Neuron (in vitro differentiated cells): ENCODE data around the gene STOX1.
"Not testable (repeated sequence)": the region's sequence is repeated elsewhere in the genome, so short reads cannot be mapped to it uniquely, and the experiment has no call there.

ENCODE experiments used
- H2AFZ ChIP-seq: one replicate; pipeline ENCODE4 v1.6.1; 2013; ENCODE audit warnings: low read depth, mild to moderate bottlenecking, inconsistent platforms, low read length, moderate library complexity
- H3K27me3 ChIP-seq: one replicate; pipeline ENCODE4 v1.6.1; 2013; ENCODE audit warnings: low read length; ENCODE audit not compliant: insufficient read depth
- H3K36me3 ChIP-seq: one replicate; pipeline ENCODE4 v1.6.1; 2013; ENCODE audit warnings: low read length; ENCODE audit not compliant: insufficient read depth
- H3K4me1 ChIP-seq: one replicate; pipeline ENCODE4 v1.6.1; 2013; ENCODE audit warnings: low read length; ENCODE audit not compliant: insufficient read depth
- H3K4me3 ChIP-seq: 2 replicates; pipeline ENCODE4 v1.5.1; 2013; ENCODE audit warnings: mild to moderate bottlenecking, low read length, moderate library complexity
- H3K9me3 ChIP-seq: one replicate; pipeline ENCODE4 v1.6.1; 2013; ENCODE audit warnings: low read length

Gene STOX1

GRCh38 chr10:68811314-68812009 lies 15.9 kb upstream of the STOX1 start:
- no peak overlapping the region for H2AFZ ChIP-seq
- peaks cover 11% of the 10 kb centered on the region for H3K4me1 ChIP-seq
- H3K36me3 ChIP-seq = no peaks in the 10 kb centered on the region
- H3K27me3 ChIP-seq = no peaks in the 10 kb centered on the region
- no peak overlapping the region for H3K4me3 ChIP-seq
- H3K9me3 ChIP-seq = no peaks in the 10 kb centered on the region

DNA sequence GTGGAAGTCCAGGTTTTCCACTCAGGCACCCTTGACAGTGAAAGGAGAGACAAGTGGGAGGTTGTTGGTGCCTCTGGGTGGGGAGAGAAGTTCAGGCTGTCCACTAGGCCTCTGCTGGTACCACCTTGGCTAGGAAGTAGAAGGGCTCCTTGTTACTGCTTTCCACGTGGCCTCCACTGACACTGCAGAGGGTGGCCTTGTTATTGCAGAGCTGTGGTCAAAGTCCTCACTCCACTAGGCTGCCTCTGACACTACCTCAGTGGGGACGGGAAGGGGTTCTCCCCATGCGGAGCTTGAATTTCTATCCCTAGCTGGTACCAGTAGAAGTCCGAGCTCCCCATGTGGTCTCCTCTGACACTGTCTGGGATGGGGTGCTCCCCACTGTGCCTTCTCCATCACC lies 14.9 kb upstream of the STOX1 start:
- H3K4me1 ChIP-seq = peaks cover 11% of the 10 kb centered on the region
- H3K36me3 ChIP-seq = no peaks in the 10 kb centered on the region
- H3K27me3 ChIP-seq = no peaks in the 10 kb centered on the region
- no peak overlapping the region for H2AFZ ChIP-seq
- H3K9me3 ChIP-seq = no peaks in the 10 kb centered on the region
- no peak overlapping the region for H3K4me3 ChIP-seq

DNA sequence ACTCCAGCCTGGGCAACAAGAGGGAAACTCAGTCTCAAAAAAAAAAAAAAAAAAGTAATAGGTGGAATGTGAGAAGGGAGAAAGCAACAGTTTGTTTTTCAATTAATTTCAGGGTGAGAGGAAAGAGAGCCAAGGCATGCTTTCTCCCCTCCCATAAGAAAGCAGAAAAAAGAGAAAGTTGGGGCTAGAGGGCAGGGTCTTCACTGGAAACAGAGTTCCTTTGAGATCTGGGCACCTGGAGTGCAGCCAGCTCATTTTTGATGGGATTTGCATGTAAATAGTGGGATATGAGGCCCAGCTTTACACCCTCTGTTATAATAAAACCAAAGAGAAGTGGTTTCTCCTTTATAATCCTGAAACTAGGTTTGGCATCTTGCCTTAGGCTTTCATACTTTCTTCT lies 13.8 kb upstream of the STOX1 start:
- Histone ChIP-seq H3K27me3 (no peaks in the 10 kb centered on the region), H3K4me3 (no peak overlapping the region), H3K9me3 (no peaks in the 10 kb centered on the region), H3K36me3 (no peaks in the 10 kb centered on the region), H2AFZ (peak overlapping the region; percentile 46), H3K4me1 (peaks cover 11% of the 10 kb centered on the region)

DNA sequence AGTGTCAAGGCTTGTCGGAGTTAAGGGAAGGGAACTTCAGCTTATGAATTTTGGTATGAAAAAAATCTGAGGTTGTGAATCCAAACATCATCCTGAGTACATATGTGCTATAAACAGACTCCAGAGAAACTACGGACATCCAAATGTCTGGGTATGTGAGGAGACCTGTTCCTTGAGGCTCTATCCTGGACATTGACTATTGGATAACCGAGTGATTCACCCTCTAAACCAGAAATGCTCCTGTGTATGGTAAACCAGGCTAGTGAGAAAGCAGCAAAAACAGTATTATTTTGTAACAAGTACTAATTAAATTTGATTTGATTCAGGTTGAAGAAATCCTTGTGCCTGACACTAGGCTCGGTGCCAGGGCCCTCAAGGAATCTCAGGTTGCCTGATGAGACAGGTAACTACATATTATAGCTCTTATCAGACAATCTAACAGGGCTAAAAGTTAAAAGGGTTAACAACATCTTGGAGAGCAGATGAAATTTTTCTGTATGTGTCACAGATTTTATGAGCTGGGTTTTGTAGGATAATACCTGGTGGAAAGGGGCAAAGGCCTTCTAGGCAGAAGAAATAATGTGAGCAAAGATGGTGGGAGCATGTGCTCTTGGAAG lies 10.4 kb upstream of the STOX1 start:
- no peaks in the 10 kb centered on the region for H3K9me3 ChIP-seq
- H3K27me3 ChIP-seq = no peaks in the 10 kb centered on the region
- H3K36me3 ChIP-seq = no peaks in the 10 kb centered on the region
- no peak overlapping the region for H2AFZ ChIP-seq
- peaks cover 11% of the 10 kb centered on the region for H3K4me1 ChIP-seq
- H3K4me3 ChIP-seq = no peak overlapping the region

DNA sequence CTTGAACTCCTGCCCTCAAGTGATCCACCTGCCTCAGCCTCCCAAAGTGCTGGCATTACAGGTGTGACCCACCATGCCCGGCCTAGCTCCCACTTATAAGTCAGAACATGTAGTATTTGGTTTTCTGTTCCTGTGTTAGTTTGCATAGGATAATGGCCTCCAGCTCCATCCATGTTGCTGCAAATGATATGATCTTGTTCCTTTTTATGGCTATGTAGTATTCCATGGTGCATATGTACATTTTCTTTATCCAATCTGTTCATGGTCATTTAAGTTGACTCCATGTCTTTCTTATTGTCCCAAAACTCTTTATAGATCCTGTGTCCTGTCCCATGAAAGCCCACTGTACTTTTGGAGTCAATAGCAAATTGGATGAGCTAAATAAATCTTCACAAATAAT lies 7.0 kb upstream of the STOX1 start:
- H3K36me3 ChIP-seq, H3K4me3 ChIP-seq, H3K4me1 ChIP-seq, H2AFZ ChIP-seq, H3K9me3 ChIP-seq, H3K27me3 ChIP-seq: not testable (repeated sequence)

GRCh38 chr10:68822626-68823025 lies 4.7 kb upstream of the STOX1 start:
- H3K36me3 ChIP-seq, H3K4me3 ChIP-seq, H2AFZ ChIP-seq, H3K9me3 ChIP-seq, H3K4me1 ChIP-seq, H3K27me3 ChIP-seq: not testable (repeated sequence)

GRCh38 chr10:68827592-68827959 lies 245 bp downstream of the STOX1 start:
- H3K9me3 ChIP-seq, H3K27me3 ChIP-seq, H3K36me3 ChIP-seq, H3K4me1 ChIP-seq: not testable (repeated sequence)
- H2AFZ ChIP-seq = peak overlapping the region; percentile 96
- peak overlapping the region; percentile 91 for H3K4me3 ChIP-seq

DNA sequence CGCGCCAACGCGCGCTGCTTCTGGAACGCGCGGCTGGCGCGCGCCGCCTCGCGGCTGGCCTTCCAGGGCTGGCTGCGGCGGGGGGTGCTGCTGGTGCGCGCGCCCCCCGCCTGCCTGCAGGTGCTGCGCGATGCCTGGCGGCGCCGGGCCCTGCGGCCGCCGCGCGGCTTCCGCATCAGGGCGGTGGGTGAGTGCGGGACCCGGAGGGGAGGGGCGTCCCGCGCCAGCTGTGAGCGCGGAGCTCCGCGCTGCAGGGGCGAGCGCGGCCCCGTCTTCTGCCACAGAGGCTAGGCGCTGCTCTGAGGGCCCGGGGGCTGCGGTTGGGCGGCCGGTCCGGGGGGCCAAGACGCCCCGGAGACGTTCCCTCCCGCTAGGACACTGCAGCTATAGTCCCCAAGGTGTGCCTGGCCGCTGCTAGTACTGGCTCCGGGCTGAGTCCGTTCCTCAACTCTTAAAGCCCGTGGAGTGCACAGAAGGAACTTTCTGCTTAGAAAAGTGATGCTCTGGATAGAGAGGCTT lies 811 bp downstream of the STOX1 start:
- not testable (repeated sequence) for H3K36me3 ChIP-seq, H3K9me3 ChIP-seq, H2AFZ ChIP-seq, H3K27me3 ChIP-seq, H3K4me1 ChIP-seq
- peak overlapping the region; percentile 58 for H3K4me3 ChIP-seq

DNA sequence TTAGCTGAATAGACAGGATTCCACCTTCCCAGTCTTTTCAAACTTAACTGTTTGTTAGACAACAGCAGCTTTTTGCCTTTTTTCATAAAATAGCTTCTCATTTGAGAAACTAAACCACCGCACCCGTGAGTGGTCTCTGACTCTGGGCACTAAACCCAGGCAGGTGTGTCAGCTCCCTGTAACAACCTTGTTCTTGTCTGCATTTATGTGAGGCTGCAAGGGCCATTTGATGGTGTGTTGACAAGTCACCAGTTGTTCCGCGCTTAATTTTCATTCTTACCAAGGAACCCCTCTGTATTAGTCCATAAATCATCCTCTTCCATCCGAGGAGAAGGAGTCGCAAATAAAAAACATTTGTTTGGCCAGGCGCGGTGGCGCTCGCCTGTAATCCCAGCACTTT lies 1.5 kb downstream of the STOX1 start:
- Histone ChIP-seq H3K4me1 (peaks cover 4% of the 10 kb centered on the region), H3K36me3 (no peaks in the 10 kb centered on the region), H2AFZ (no peak overlapping the region), H3K9me3 (no peaks in the 10 kb centered on the region), H3K27me3 (no peaks in the 10 kb centered on the region), H3K4me3 (peak overlapping the region; percentile 58)

GRCh38 chr10:68829521-68829920 lies 2.2 kb downstream of the STOX1 start:
- H3K4me3 ChIP-seq = no peak overlapping the region
- H3K9me3 ChIP-seq = no peaks in the 10 kb centered on the region
- H3K4me1 ChIP-seq = peaks cover 4% of the 10 kb centered on the region
- H3K36me3 ChIP-seq = no peaks in the 10 kb centered on the region
- no peak overlapping the region for H2AFZ ChIP-seq
- H3K27me3 ChIP-seq = no peaks in the 10 kb centered on the region

GRCh38 chr10:68829952-68830351 lies 2.6 kb downstream of the STOX1 start:
- H3K4me1 ChIP-seq = peaks cover 4% of the 10 kb centered on the region
- H2AFZ ChIP-seq = no peak overlapping the region
- H3K27me3 ChIP-seq = no peaks in the 10 kb centered on the region
- H3K9me3 ChIP-seq = no peaks in the 10 kb centered on the region
- H3K4me3 ChIP-seq = no peak overlapping the region
- no peaks in the 10 kb centered on the region for H3K36me3 ChIP-seq

DNA sequence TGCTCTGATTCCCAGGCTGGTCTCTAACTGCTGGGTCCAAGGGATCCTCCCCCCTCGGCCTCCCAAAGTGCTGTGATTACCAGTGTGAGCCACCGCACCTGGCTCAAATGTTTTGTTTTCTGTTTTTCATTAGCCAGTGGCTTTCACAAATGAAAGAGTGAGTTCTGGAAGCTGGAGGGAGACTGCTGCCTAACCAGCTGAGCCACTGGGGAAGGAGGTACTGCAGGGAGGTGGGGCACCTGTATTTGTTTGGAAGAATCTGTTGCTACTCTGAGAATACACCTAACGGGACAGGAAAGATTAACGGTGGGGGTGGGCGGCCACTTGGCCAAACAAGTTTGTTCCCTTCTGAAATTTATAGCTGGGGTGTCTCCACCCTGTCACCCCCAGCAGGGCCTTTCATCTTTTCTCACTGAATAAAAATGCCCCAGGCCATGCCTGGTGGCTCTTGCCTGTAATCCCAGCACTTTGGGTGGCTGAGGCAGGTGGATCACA lies 4.7 kb downstream of the STOX1 start:
- Histone ChIP-seq H2AFZ (no peak overlapping the region), H3K36me3 (no peaks in the 10 kb centered on the region)

DNA sequence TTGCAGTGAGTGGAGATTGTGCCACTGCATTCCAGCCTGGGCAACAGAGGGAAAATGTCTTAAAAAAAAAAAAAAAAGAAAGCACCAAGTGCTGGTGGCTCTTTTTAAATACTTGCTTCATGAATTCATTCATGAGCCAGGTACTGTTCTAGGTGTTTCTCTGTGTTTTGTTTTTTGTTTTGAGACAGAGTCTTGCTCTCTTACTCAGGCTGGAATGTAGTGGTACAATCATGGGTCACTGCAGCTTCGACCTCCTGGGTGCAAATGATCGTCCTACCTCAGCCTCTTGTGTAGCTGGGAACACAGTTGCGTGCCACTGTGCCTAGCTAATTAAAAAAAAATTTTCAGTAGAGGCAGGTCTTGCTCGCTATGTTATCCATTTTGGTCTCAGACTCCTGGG lies 5.3 kb downstream of the STOX1 start:
- Histone ChIP-seq H3K4me3 (no peak overlapping the region), H3K4me1 (peaks cover 4% of the 10 kb centered on the region), H3K36me3 (no peaks in the 10 kb centered on the region), H2AFZ (no peak overlapping the region), H3K27me3 (no peaks in the 10 kb centered on the region), H3K9me3 (no peaks in the 10 kb centered on the region)

More for the DNA sequence above, 4.7 kb downstream of the STOX1 start:
- H3K4me1 ChIP-seq = peaks cover 4% of the 10 kb centered on the region
- H3K27me3 ChIP-seq = no peaks in the 10 kb centered on the region
- H3K4me3 ChIP-seq = no peak overlapping the region
- H3K9me3 ChIP-seq = no peaks in the 10 kb centered on the region
